SK-N-SH (cell line): ENCODE measurements around the gene EZH1.

ENCODE experiments used
- ELF1 ChIP-seq: IDR thresholded peaks from 2 replicates; pipeline ENCODE4 v1.4.0; 2012
- EZH2phosphoT487 ChIP-seq: fragments of 200-600 bp; sonication (generic); IDR thresholded peaks from 2 replicates; pipeline ENCODE4 v1.6.1; 2017; ENCODE audit warnings: low read depth, mixed run types, mild to moderate bottlenecking, antibody characterized with exemption, moderate library complexity, borderline replicate concordance
- FOXJ3 ChIP-seq: sonication (generic); formaldehyde crosslinking; IDR thresholded peaks from 2 replicates; pipeline ENCODE4 v1.5.1; 2020; ENCODE audit warnings: mild to moderate bottlenecking, missing genetic modification reagents
- FOXM1 ChIP-seq: IDR thresholded peaks from 2 replicates; pipeline ENCODE4 v1.4.0; 2012; ENCODE audit warnings: low read depth, mild to moderate bottlenecking
- POLR2AphosphoS5 ChIP-seq: IDR thresholded peaks from 2 replicates; pipeline ENCODE4 v1.6.1; 2012; ENCODE audit warnings: low read depth, low read length
- RAD21 ChIP-seq: IDR thresholded peaks from 2 replicates; pipeline ENCODE4 v1.6.1; 2012; ENCODE audit warnings: mild to moderate bottlenecking, low read length
- RFX5 ChIP-seq: IDR thresholded peaks from 2 replicates; pipeline ENCODE4 v1.6.1; 2012; ENCODE audit warnings: mild to moderate bottlenecking, improper control_type of control experiment, low read length
- RXRA ChIP-seq: IDR thresholded peaks from 2 replicates; pipeline ENCODE4 v1.4.0; 2012; ENCODE audit warnings: low read depth, mild to moderate bottlenecking, borderline replicate concordance
- YY1 ChIP-seq: IDR thresholded peaks from 2 replicates; pipeline ENCODE4 v1.4.0; 2012; ENCODE audit warnings: low read depth, mild to moderate bottlenecking
- TF ChIP-seq, protein P1 (sequence below): fragments of 200-600 bp; sonication (generic); IDR thresholded peaks from 2 replicates; pipeline ENCODE4 v1.6.1; 2017; ENCODE audit warnings: antibody characterized with exemption, mild to moderate bottlenecking, moderate library complexity
- TF ChIP-seq, protein P2 (sequence below): IDR thresholded peaks from 2 replicates; pipeline ENCODE4 v1.4.0; 2012; ENCODE audit warnings: low read depth
- TF ChIP-seq, protein P3 (sequence below): fragments of 150-350 bp; IDR thresholded peaks from 2 replicates; pipeline ENCODE4 v1.6.1; 2017; ENCODE audit warnings: antibody characterized with exemption, low read length, low read depth, borderline replicate concordance

DNA sequence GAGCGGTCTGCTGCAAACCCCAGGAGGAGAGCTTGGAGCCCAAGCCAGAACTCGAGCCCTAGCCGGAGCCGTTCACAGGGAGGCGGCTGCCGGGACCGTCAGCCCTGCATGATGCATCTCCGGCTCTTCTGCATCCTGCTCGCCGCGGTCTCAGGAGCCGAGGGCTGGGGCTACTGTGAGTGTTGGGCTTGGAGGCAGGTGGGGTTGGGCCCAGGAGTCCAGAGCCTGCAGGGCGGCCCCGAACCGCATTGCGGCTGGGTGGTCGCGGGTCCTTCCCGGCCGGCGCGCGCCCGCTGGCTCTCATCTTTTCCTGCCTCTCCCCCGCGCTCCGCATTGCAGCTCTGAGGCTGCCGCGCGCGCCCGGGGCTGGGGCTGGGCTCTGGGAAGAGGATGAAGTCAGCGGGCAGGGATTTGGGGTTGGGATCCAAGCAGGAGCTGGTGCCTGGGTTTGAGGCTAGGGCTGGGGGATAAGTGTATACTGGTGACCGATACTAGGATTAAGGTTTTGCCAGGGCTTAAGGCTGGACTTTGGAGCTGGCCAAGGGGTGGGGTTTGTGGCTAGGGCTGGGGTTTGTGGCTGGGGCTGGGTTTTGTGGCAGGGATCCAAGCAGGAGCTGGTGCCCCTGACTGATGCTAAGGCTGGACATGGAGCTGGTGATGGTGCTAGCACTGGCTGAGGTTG, 62.0 kb downstream of the EZH1 start:
- TF ChIP-seq YY1 (0 out of 2 replicates have a peak, but pooled peaks have one; percentile 8), RAD21 (no peak), FOXM1 (no peak), RFX5 (no peak), POLR2AphosphoS5 (no peak), RXRA (no peak), FOXJ3 (CRISPR knock-in tag) (no peak), ELF1 (no peak), EZH2phosphoT487 (no peak)
- TF ChIP-seq, protein P1, sequence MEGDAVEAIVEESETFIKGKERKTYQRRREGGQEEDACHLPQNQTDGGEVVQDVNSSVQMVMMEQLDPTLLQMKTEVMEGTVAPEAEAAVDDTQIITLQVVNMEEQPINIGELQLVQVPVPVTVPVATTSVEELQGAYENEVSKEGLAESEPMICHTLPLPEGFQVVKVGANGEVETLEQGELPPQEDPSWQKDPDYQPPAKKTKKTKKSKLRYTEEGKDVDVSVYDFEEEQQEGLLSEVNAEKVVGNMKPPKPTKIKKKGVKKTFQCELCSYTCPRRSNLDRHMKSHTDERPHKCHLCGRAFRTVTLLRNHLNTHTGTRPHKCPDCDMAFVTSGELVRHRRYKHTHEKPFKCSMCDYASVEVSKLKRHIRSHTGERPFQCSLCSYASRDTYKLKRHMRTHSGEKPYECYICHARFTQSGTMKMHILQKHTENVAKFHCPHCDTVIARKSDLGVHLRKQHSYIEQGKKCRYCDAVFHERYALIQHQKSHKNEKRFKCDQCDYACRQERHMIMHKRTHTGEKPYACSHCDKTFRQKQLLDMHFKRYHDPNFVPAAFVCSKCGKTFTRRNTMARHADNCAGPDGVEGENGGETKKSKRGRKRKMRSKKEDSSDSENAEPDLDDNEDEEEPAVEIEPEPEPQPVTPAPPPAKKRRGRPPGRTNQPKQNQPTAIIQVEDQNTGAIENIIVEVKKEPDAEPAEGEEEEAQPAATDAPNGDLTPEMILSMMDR, result no peak
- TF ChIP-seq, protein P2, sequence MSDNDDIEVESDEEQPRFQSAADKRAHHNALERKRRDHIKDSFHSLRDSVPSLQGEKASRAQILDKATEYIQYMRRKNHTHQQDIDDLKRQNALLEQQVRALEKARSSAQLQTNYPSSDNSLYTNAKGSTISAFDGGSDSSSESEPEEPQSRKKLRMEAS, result no peak
- TF ChIP-seq, protein P3, sequence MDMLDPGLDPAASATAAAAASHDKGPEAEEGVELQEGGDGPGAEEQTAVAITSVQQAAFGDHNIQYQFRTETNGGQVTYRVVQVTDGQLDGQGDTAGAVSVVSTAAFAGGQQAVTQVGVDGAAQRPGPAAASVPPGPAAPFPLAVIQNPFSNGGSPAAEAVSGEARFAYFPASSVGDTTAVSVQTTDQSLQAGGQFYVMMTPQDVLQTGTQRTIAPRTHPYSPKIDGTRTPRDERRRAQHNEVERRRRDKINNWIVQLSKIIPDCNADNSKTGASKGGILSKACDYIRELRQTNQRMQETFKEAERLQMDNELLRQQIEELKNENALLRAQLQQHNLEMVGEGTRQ, result no peak
